ENCODE measurements around the gene SAFB. TPM values are rescaled to one million over a fixed set of nuclear protein-coding genes. Genes with fewer than 3 reads are reported as not detected.

The SAFB gene
- total RNA-seq, 2 donors from 2014 or later, result 119 to 124 TPM

GRCh38 chr19:5706876-5707573 is 84.1 kb downstream of the SAFB start:
- Mint-ChIP-seq H3K9me3 (no peaks in the 10 kb centered on the region), H3K36me3 (ENCODE audit: low read depth) (peaks cover 92% of the 10 kb centered on the region), H3K4me3 (no peak overlapping the region), H3K27ac (no peak overlapping the region), H3K27me3 (no peaks in the 10 kb centered on the region), H3K4me1 (peaks cover 5% of the 10 kb centered on the region)
- no peak for ATAC-seq (replicated peaks)

- peaks cover 98% of the 10 kb centered on the region for H3K36me3 Mint-ChIP-seq (ENCODE audit: low read depth)
- ATAC-seq (replicated peaks), result peak; percentile 28
- no peaks in the 10 kb centered on the region for H3K9me3 Mint-ChIP-seq
- peaks cover 5% of the 10 kb centered on the region for H3K4me1 Mint-ChIP-seq
- no peak overlapping the region for H3K27ac Mint-ChIP-seq
- H3K27me3 Mint-ChIP-seq, result no peaks in the 10 kb centered on the region
- H3K4me3 Mint-ChIP-seq, result no peak overlapping the region
Measured at GRCh38 chr19:5707576-5708575, 85.0 kb downstream of the SAFB start.

GRCh38 chr19:5711025-5711424 is 88.1 kb downstream of the SAFB start:
- H3K27ac Mint-ChIP-seq, result no peak overlapping the region

GRCh38 chr19:5711713-5712161 is 88.9 kb downstream of the SAFB start:
- peaks cover 92% of the 10 kb centered on the region for H3K36me3 Mint-ChIP-seq (ENCODE audit: low read depth)
- ATAC-seq (replicated peaks), result no peak
- H3K27me3 Mint-ChIP-seq, result no peaks in the 10 kb centered on the region
- no peaks in the 10 kb centered on the region for H3K4me1 Mint-ChIP-seq
- H3K9me3 Mint-ChIP-seq, result no peaks in the 10 kb centered on the region
- no peak overlapping the region for H3K27ac Mint-ChIP-seq
- H3K4me3 Mint-ChIP-seq, result no peak overlapping the region

More at GRCh38 chr19:5711025-5711424, 88.1 kb downstream of the SAFB start:
- H3K27me3 Mint-ChIP-seq, result no peaks in the 10 kb centered on the region
- H3K4me1 Mint-ChIP-seq, result no peaks in the 10 kb centered on the region
- H3K9me3 Mint-ChIP-seq, result no peaks in the 10 kb centered on the region
- no peak for ATAC-seq (replicated peaks)
- H3K36me3 Mint-ChIP-seq (ENCODE audit: low read depth), result peaks cover 92% of the 10 kb centered on the region
- no peak overlapping the region for H3K4me3 Mint-ChIP-seq

GRCh38 chr19:5713228-5713627 is 90.3 kb downstream of the SAFB start:
- Mint-ChIP-seq H3K36me3 (ENCODE audit: low read depth) (peaks cover 92% of the 10 kb centered on the region), H3K27me3 (no peaks in the 10 kb centered on the region), H3K4me1 (peaks cover 7% of the 10 kb centered on the region), H3K27ac (no peak overlapping the region), H3K9me3 (no peaks in the 10 kb centered on the region), H3K4me3 (no peak overlapping the region)
- ATAC-seq (replicated peaks), result no peak

GRCh38 chr19:5714816-5715215 is 91.9 kb downstream of the SAFB start:
- peaks cover 90% of the 10 kb centered on the region for H3K36me3 Mint-ChIP-seq (ENCODE audit: low read depth)

GRCh38 chr19:5717215-5717935 is 94.5 kb downstream of the SAFB start:
- H3K36me3 Mint-ChIP-seq (ENCODE audit: low read depth), result peaks cover 74% of the 10 kb centered on the region
- H3K27ac Mint-ChIP-seq, result peak overlapping the region; percentile 99
- ATAC-seq (replicated peaks), result no peak
- peak overlapping the region; percentile 99 for H3K4me3 Mint-ChIP-seq
- H3K9me3 Mint-ChIP-seq, result no peaks in the 10 kb centered on the region
- no peaks in the 10 kb centered on the region for H3K27me3 Mint-ChIP-seq
- peaks cover 7% of the 10 kb centered on the region for H3K4me1 Mint-ChIP-seq

More at GRCh38 chr19:5714816-5715215, 91.9 kb downstream of the SAFB start:
- Mint-ChIP-seq H3K9me3 (no peaks in the 10 kb centered on the region), H3K27ac (no peak overlapping the region), H3K27me3 (no peaks in the 10 kb centered on the region), H3K4me3 (no peak overlapping the region), H3K4me1 (peaks cover 7% of the 10 kb centered on the region)
- no peak for ATAC-seq (replicated peaks)

Other genes starting within 250 kb of the SAFB start
- not detected for gene ZNRF4, start 167.7 kb upstream of the SAFB start, total RNA-seq
- gene TINCR, start 55.1 kb upstream of the SAFB start, total RNA-seq, result 1 to 10 TPM in 1 of 2 donors, under 1 TPM in 1; 0.48 to 2.4 TPM
- 100 to 1,000 TPM; 126 to 159 TPM for gene SAFB2, start 307 bp upstream of the SAFB start, total RNA-seq
- 10 to 100 TPM; 29.5 to 38.7 TPM for gene MICOS13, start 57.4 kb downstream of the SAFB start, total RNA-seq
- gene HSD11B1L, start 57.9 kb downstream of the SAFB start, total RNA-seq, result 1 to 10 TPM; 2.3 to 5.3 TPM
- gene RPL36, start 67.2 kb downstream of the SAFB start, total RNA-seq, result 1,000 to 10,000 TPM in 1 of 2 donors, 100 to 1,000 TPM in 1; 860 to 1,029 TPM
- gene LONP1, start 97.1 kb downstream of the SAFB start, total RNA-seq, result 100 to 1,000 TPM; 291 to 376 TPM
- not detected for gene CATSPERD, start 97.6 kb downstream of the SAFB start, total RNA-seq
- gene PRR22, start 161.7 kb downstream of the SAFB start, total RNA-seq, result 1 to 10 TPM; 4.6 to 9.9 TPM
- gene DUS3L, start 168.1 kb downstream of the SAFB start, total RNA-seq, result 10 to 100 TPM; 46.8 to 73.6 TPM
- gene NRTN, start 182.0 kb downstream of the SAFB start, total RNA-seq, result under 1 TPM; 0.32 to 0.52 TPM
- gene FUT6, start 216.6 kb downstream of the SAFB start, total RNA-seq, result not detected
- gene FUT3, start 228.4 kb downstream of the SAFB start, total RNA-seq, result 1 to 10 TPM in 1 of 2 donors, not detected in 1; 1.4 TPM
- under 1 TPM in 1 of 2 donors, not detected in 1; 0.48 TPM for gene FUT5, start 247.5 kb downstream of the SAFB start, total RNA-seq

Measured in activated T-helper 17 cell treated with anti-CD3 and anti-CD28 coated beads, Interleukin-2, amount 50 U/mL, for 72 hours (primary cell).